22Rv1 (cell line): ENCODE results near the gene ENTPD8.

ENCODE experiments used
- H3K27ac ChIP-seq: fragments of 450-650 bp; 2 replicates; pipeline ENCODE4 v1.5.1; 2017
- CTCF ChIP-seq: fragments of 450-650 bp; IDR thresholded peaks from 2 replicates; pipeline ENCODE4 v1.5.1; 2017; ENCODE audit warnings: mild to moderate bottlenecking
- ZFX ChIP-seq: fragments of 450-650 bp; IDR thresholded peaks from 2 replicates; pipeline ENCODE4 v1.6.1; 2017; ENCODE audit warnings: antibody characterized with exemption, borderline replicate concordance

The ENTPD8 gene

GRCh38 chr9:137478962-137479861, 38.1 kb upstream of the ENTPD8 start:
- no peak overlapping the region for H3K27ac ChIP-seq
- TF ChIP-seq ZFX (no peak), CTCF (no peak)

- H3K27ac ChIP-seq: no peak overlapping the region
Observed at GRCh38 chr9:137478613-137478961, 37.4 kb upstream of the ENTPD8 start.

GRCh38 chr9:137477778-137478612, 36.8 kb upstream of the ENTPD8 start:
- no peak overlapping the region for H3K27ac ChIP-seq
- no peak for TF ChIP-seq ZFX
- TF ChIP-seq CTCF: no peak

More at GRCh38 chr9:137478613-137478961, 37.4 kb upstream of the ENTPD8 start:
- TF ChIP-seq ZFX: no peak

- no peak overlapping the region for H3K27ac ChIP-seq
- TF ChIP-seq CTCF: no peak
- no peak for TF ChIP-seq ZFX
Observed at GRCh38 chr9:137476856-137477255, 35.7 kb upstream of the ENTPD8 start.

- H3K27ac ChIP-seq: no peak overlapping the region
- TF ChIP-seq CTCF (no peak), ZFX (no peak)
Observed at GRCh38 chr9:137475666-137476065, 34.5 kb upstream of the ENTPD8 start.

GRCh38 chr9:137474271-137474670, 33.1 kb upstream of the ENTPD8 start:
- TF ChIP-seq CTCF (no peak), ZFX (no peak)
- no peak overlapping the region for H3K27ac ChIP-seq

GRCh38 chr9:137470785-137471184, 29.6 kb upstream of the ENTPD8 start:
- TF ChIP-seq CTCF (no peak), ZFX (no peak)
- H3K27ac ChIP-seq: no peak overlapping the region
